Thoracic aorta (tissue), 2 donors: Measurements from ENCODE around the gene TULP1. TPM values are rescaled to one million over a fixed set of nuclear protein-coding genes. Genes with fewer than 3 reads are reported as not detected.
"Not testable (repeated sequence)": the region's sequence is repeated elsewhere in the genome, so short reads cannot be mapped to it uniquely, and the experiment has no call there.

ENCODE experiments used
- ATAC-seq: fragments of 150-250 bp; one replicate; pipeline ENCODE4 v1.8.0; 2017; ENCODE audit warnings: low read depth; ENCODE audit not compliant: insufficient number of reproducible peaks, low FRiP score
- DNase-seq: peaks from one replicate; pipeline ENCODE4 v3.0.0-alpha.2; 2020; ENCODE audit warnings: low spot score
- H3K27ac ChIP-seq, 2 donors: fragments of 200-600 bp; sonication (generic); 1 replicate in 1 of 2; 2 replicates in 1 of 2; pipeline ENCODE4 v1.5.1; 2016; ENCODE audit warnings: mild to moderate bottlenecking in 2 of 2, moderate library complexity in 2 of 2
- H3K27me3 ChIP-seq: fragments of 200-600 bp; sonication (generic); replicated peaks from 2 replicates; pipeline ENCODE4 v1.6.0; 2016; ENCODE audit warnings: mild to moderate bottlenecking; ENCODE audit not compliant: insufficient read depth
- H3K36me3 ChIP-seq: fragments of 200-600 bp; sonication (generic); one replicate; pipeline ENCODE4 v1.5.1; 2016
- H3K4me1 ChIP-seq, 2 donors: fragments of 200-600 bp; sonication (generic); 1 replicate in 1 of 2; 2 replicates in 1 of 2; pipeline versions ENCODE4 v1.5.1 to v1.6.0; 2016; ENCODE audit warnings: low read depth in 2 of 2, mild to moderate bottlenecking in 1 of 2; ENCODE audit not compliant: control insufficient read depth in 1 of 2
- H3K4me3 ChIP-seq: fragments of 200-600 bp; sonication (generic); 2 replicates; pipeline ENCODE4 v1.5.1; 2016; ENCODE audit warnings: mild to moderate bottlenecking
- H3K9me3 ChIP-seq: fragments of 200-600 bp; sonication (generic); 2 replicates; pipeline ENCODE4 v1.5.1; 2016
- CTCF ChIP-seq: fragments of 200-600 bp; sonication (generic); IDR thresholded peaks from one replicate; pipeline ENCODE4 v1.5.1; 2019; ENCODE audit warnings: antibody characterized with exemption
- total RNA-seq, 2 donors: library from RNA; depleted of rRNA; stranded (reverse); fragments of >200 nt; gene quantifications; one replicate each; pipeline versions ENCODE4 v1.1.0 to v1.2.3, GENCODE V29; 2016

Gene TULP1
- total RNA-seq, 2 donors from 2014 or later: not detected

- Histone ChIP-seq H3K4me1 (no peaks in the 10 kb centered on the region), H3K36me3 (no peaks in the 10 kb centered on the region), H3K27ac (no peak overlapping the region), H3K27me3 (no peaks in the 10 kb centered on the region), H3K4me3 (no peak overlapping the region), H3K9me3 (peaks cover 2% of the 10 kb centered on the region)
- ATAC-seq: no peak
- no peak for DNase-seq
- TF ChIP-seq CTCF: no peak
Measured at GRCh38 chr6:35544769-35545361, 32.2 kb upstream of the TULP1 start.

- H3K27ac ChIP-seq: no peak overlapping the region
- H3K4me3 ChIP-seq: no peak overlapping the region
- ATAC-seq (no peak), DNase-seq (no peak)
- no peaks in the 10 kb centered on the region for H3K4me1 ChIP-seq
- no peaks in the 10 kb centered on the region for H3K36me3 ChIP-seq
- no peak for TF ChIP-seq CTCF
- no peaks in the 10 kb centered on the region for H3K27me3 ChIP-seq
- H3K9me3 ChIP-seq: no peaks in the 10 kb centered on the region
Measured at GRCh38 chr6:35543459-35544193, 30.9 kb upstream of the TULP1 start.

- no peaks in the 10 kb centered on the region for H3K36me3 ChIP-seq
- ATAC-seq (no peak), DNase-seq (no peak)
- TF ChIP-seq CTCF: no peak
- H3K27me3 ChIP-seq: no peaks in the 10 kb centered on the region
- H3K9me3 ChIP-seq: no peaks in the 10 kb centered on the region
- no peak overlapping the region for H3K27ac ChIP-seq
- no peaks in the 10 kb centered on the region for H3K4me1 ChIP-seq
- H3K4me3 ChIP-seq: no peak overlapping the region
Measured at GRCh38 chr6:35541836-35542235, 29.1 kb upstream of the TULP1 start.

- no peak for TF ChIP-seq CTCF
- H3K27me3 ChIP-seq: no peaks in the 10 kb centered on the region
- DNase-seq (no peak), ATAC-seq (no peak)
- H3K9me3 ChIP-seq: no peaks in the 10 kb centered on the region
- H3K36me3 ChIP-seq: no peaks in the 10 kb centered on the region
- H3K4me1 ChIP-seq: no peaks in the 10 kb centered on the region
- no peak overlapping the region for H3K4me3 ChIP-seq
- H3K27ac ChIP-seq: no peak overlapping the region
Measured at GRCh38 chr6:35539223-35539622, 26.5 kb upstream of the TULP1 start.

GRCh38 chr6:35535847-35536246 is 23.2 kb upstream of the TULP1 start:
- H3K27ac ChIP-seq, DNase-seq, ATAC-seq, H3K4me1 ChIP-seq, H3K4me3 ChIP-seq, H3K36me3 ChIP-seq, H3K9me3 ChIP-seq, H3K27me3 ChIP-seq: not testable (repeated sequence)
